ENCODE data around the gene VIM. TPM values are rescaled to one million over a fixed set of nuclear protein-coding genes. Genes with fewer than 3 reads are reported as not detected.

VIM gene
- total RNA-seq, 1 donor: 4,579 TPM

- TF ChIP-seq CTCF (IDR thresholded peaks at IDR 0.05; ENCODE audit: insufficient read depth, low read depth, low read length): no peak
- no peak for DNase-seq (ENCODE audit: low read depth)
- H3K4me3 ChIP-seq (ENCODE audit: low read depth, low read length): no peak overlapping the region
Measured at GRCh38 chr10:17239345-17240085, 11.5 kb downstream of the VIM start.

- no peak for DNase-seq (ENCODE audit: low read depth)
- no peak for TF ChIP-seq CTCF (IDR thresholded peaks at IDR 0.05; ENCODE audit: insufficient read depth, low read depth, low read length)
- H3K4me3 ChIP-seq (ENCODE audit: low read depth, low read length): no peak overlapping the region
Measured at GRCh38 chr10:17240096-17240495, 12.1 kb downstream of the VIM start.

DNA sequence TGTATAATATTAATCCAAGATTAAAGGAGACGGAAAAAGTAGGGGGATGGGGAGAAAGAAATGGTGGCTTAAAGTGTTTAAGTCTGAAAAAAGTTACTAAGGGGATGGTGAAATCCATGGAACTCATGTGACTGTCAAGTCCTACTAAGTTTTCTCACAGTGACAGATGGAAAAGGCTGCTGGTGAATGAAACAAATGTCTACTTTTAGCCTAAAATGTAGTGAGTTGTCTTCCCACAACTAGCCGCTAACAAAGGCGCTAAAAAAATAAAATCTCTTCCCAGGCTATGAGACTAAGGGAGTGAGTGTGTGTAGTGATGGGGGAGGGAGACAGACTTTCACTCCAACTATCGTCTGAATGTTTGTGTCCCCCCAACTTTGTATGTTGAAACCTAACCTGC, 12.6 kb downstream of the VIM start:
- DNase-seq (ENCODE audit: low read depth): no peak
- TF ChIP-seq CTCF (IDR thresholded peaks at IDR 0.05; ENCODE audit: insufficient read depth, low read depth, low read length): no peak
- H3K4me3 ChIP-seq (ENCODE audit: low read depth, low read length): no peak overlapping the region

- no peak for DNase-seq (ENCODE audit: low read depth)
- no peak for TF ChIP-seq CTCF (IDR thresholded peaks at IDR 0.05; ENCODE audit: insufficient read depth, low read depth, low read length)
- no peak overlapping the region for H3K4me3 ChIP-seq (ENCODE audit: low read depth, low read length)
Measured at GRCh38 chr10:17241611-17242333, 13.7 kb downstream of the VIM start.

- H3K4me3 ChIP-seq (ENCODE audit: low read depth, low read length): no peak overlapping the region
- no peak for DNase-seq (ENCODE audit: low read depth)
- no peak for TF ChIP-seq CTCF (IDR thresholded peaks at IDR 0.05; ENCODE audit: insufficient read depth, low read depth, low read length)
Measured at GRCh38 chr10:17244700-17245365, 16.8 kb downstream of the VIM start.

GRCh38 chr10:17247210-17247609, 19.2 kb downstream of the VIM start:
- DNase-seq (ENCODE audit: low read depth): no peak
- no peak for TF ChIP-seq CTCF (IDR thresholded peaks at IDR 0.05; ENCODE audit: insufficient read depth, low read depth, low read length)
- no peak overlapping the region for H3K4me3 ChIP-seq (ENCODE audit: low read depth, low read length)
